Astrocyte of the hippocampus (primary cell): ENCODE results near the gene NOX4.

Experiments used
- DNase-seq: peaks from one replicate; pipeline ENCODE4 v3.0.0; 2011; ENCODE audit warnings: low read depth, low spot score

The NOX4 gene

GRCh38 chr11:89490981-89491690, at the start of gene NOX4:
Gene NOX4 (minus strand): TSS chr11:89491375. CDS start chr11:89491246, 129 bp downstream.
- DNase-seq = peak; percentile 93

- no peak for DNase-seq
These were observed 49.7 kb upstream of the NOX4 start for GRCh38 chr11:89540826-89541225.

- no peak for DNase-seq
These were observed 46.8 kb upstream of the NOX4 start for GRCh38 chr11:89537936-89538335.

- no peak for DNase-seq
These were observed 45.8 kb upstream of the NOX4 start for GRCh38 chr11:89536926-89537325.

- no peak for DNase-seq
These were observed 44.0 kb upstream of the NOX4 start for GRCh38 chr11:89535221-89535620.

- no peak for DNase-seq
These were observed 38.6 kb upstream of the NOX4 start for GRCh38 chr11:89529626-89530380.

GRCh38 chr11:89521792-89522191, 30.6 kb upstream of the NOX4 start:
- peak; percentile 19 for DNase-seq

GRCh38 chr11:89521294-89521693, 30.1 kb upstream of the NOX4 start:
- DNase-seq = peak; percentile 26

- DNase-seq = no peak
These were observed 25.3 kb upstream of the NOX4 start for GRCh38 chr11:89516496-89516895.

GRCh38 chr11:89508544-89508943, 17.4 kb upstream of the NOX4 start:
- DNase-seq = no peak

- no peak for DNase-seq
These were observed 13.1 kb upstream of the NOX4 start for GRCh38 chr11:89504270-89504669.

GRCh38 chr11:89503422-89503821, 12.2 kb upstream of the NOX4 start:
- no peak for DNase-seq

GRCh38 chr11:89502301-89502700, 11.1 kb upstream of the NOX4 start:
- no peak for DNase-seq

GRCh38 chr11:89500336-89500735, 9.2 kb upstream of the NOX4 start:
- no peak for DNase-seq

- no peak for DNase-seq
These were observed 7.8 kb upstream of the NOX4 start for GRCh38 chr11:89498845-89499448.

- peak; percentile 97 for DNase-seq
These were observed 4.8 kb upstream of the NOX4 start for GRCh38 chr11:89495951-89496350.

GRCh38 chr11:89493431-89493830, 2.3 kb upstream of the NOX4 start:
- DNase-seq = no peak

- no peak for DNase-seq
These were observed 584 bp downstream of the NOX4 start for GRCh38 chr11:89490602-89490980.

- no peak for DNase-seq
These were observed 1.2 kb downstream of the NOX4 start for GRCh38 chr11:89489930-89490329.

GRCh38 chr11:89487016-89487415, 4.2 kb downstream of the NOX4 start:
- peak; percentile 42 for DNase-seq

- DNase-seq = no peak
These were observed 6.3 kb downstream of the NOX4 start for GRCh38 chr11:89484896-89485295.

- no peak for DNase-seq
These were observed 14.0 kb downstream of the NOX4 start for GRCh38 chr11:89477175-89477574.

GRCh38 chr11:89463266-89463780, 27.9 kb downstream of the NOX4 start:
- DNase-seq = no peak
